UCSD-AML1 (cell line): ENCODE data around the gene IGFBP2.
A peak's percentile ranks its signal among the peaks of the same experiment; 100 is the strongest.
"Not testable (repeated sequence)": the region's sequence is repeated elsewhere in the genome, so short reads cannot be mapped to it uniquely, and the experiment has no call there.

Source experiments
- DNase-seq: peaks from one replicate; lab custom pipeline; 2025; ENCODE audit not compliant: unreplicated experiment; lab: John Stamatoyannopoulos, UW

IGFBP2 gene, protein sequence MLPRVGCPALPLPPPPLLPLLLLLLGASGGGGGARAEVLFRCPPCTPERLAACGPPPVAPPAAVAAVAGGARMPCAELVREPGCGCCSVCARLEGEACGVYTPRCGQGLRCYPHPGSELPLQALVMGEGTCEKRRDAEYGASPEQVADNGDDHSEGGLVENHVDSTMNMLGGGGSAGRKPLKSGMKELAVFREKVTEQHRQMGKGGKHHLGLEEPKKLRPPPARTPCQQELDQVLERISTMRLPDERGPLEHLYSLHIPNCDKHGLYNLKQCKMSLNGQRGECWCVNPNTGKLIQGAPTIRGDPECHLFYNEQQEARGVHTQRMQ

DNA sequence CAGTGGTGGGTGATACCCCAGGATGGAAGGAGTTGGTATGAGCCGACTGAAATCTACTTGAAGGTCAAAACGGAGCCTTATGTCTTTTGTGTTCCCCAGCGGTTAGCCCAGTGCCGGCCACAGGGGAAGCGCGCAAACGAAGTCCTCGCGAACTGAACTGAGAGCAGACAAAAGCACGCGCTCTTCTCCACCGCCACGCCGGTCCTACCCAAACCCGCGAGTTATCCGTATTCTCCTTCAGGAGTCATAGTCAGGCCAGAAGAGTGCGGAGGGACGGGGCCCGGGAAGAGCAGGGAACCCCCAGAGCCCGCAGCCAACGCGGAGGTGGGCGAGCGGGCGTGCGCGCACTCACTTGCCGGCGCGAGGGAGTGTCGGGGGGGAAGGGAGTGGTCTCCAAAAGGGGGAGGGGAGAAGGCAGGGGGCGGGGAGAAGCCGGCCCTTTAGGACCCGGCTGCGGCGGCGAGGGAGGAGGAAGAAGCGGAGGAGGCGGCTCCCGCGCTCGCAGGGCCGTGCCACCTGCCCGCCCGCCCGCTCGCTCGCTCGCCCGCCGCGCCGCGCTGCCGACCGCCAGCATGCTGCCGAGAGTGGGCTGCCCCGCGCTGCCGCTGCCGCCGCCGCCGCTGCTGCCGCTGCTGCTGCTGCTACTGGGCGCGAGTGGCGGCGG, at the start of gene IGFBP2:
Gene IGFBP2, plus strand, starts transcription at position 469 of the 664 bp plus-strand sequence. Its CDS starts 104 bp downstream, at position 573.
- peak; percentile 84 for DNase-seq

DNA sequence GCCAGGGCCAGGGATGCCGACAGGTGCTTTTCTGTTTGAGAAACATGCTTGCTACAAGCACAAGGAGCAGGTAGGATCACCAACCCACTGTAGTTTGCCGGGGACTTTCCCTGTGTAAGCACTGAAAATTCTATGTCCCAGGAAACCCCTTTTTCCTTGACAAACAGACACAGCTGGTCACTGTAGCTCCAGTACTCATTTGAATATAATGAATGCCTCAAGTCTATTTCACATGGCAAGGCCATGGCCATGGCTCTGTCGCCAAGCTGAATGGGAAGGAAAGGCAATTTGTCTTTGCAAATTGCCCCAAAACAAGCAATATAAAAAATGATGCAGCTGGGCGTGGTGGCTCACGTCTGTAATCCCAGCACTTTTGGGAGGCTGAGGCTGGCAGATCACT, 49.6 kb upstream of the IGFBP2 start:
- no peak for DNase-seq

DNA sequence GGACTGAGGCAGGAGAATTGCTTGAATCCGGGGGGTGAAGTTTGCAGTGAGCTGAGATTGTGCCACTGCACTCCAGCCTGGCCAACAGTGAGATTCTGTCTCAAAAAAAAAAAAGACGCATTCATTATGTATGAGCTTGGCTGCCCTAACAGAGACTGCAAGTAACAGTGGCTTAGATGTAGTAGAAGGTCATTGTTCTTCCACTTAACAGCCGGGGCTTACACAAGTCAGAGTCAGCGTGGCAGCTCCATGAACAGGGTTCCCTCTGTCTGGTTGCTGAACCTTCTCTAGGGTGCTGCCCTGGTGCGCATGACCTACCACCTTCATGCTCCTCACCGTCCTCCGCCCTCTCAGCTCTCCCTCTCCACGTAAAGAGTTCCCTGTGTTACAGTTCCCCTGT, 49.1 kb upstream of the IGFBP2 start:
- no peak for DNase-seq

DNA sequence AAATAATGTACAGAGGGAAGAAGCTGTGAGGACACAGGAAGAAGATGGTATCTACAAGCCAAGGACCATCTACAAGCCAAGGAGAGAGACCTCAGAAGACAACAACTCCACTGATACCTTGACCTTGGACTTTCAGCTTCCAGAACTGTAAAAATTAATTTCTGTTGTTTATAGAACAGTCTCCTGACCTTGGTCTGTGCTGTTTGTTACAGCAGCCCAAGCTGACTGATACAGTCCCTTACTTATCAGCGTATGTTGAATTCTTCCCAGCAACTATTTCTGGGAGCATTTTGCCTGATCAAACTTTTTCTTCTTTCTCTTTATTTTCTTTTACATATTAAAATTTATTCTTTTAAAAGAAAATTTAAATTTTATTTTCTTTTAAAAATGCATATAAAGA, 47.8 kb upstream of the IGFBP2 start:
- DNase-seq, result no peak

DNA sequence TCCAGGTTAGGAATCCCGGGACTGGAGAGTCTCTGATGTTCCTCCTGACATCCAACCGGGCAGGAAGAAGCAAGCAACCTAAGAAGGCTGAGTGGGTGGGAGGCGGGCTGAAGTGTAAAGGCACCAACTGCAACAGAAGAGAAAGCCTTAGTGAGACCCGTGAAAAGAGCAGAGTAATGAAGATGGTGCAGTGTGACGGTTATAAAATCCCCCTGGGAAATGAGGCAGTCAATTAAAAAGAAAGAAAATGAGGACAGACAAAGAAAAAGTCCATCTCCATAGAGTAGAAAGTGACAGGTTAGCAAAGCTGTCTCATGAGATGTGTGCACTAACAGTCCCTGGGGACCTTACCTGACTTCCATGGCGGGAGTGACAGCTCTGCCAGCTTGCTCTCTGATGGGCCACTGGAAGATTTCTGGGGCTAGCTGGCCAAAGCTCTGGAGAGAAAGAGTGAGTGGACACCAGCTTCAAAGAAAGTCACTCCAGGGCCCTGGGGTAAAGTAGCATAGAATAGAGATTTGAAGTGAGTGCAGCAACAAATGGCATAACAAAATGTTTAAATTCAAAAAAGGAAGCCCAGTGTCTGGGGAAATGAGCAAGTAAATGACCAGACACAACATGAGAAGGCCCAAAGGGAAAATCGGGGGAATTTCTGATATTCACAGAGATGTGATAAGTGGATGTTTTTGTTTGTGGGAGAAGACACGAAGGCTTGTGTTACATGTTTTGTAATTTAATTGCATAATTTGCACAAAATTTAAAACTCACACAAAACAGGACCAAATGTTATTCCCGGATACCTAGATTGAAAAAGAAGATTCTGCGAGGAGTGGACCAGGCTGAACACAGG, 44.1 kb upstream of the IGFBP2 start:
- DNase-seq, result no peak

DNA sequence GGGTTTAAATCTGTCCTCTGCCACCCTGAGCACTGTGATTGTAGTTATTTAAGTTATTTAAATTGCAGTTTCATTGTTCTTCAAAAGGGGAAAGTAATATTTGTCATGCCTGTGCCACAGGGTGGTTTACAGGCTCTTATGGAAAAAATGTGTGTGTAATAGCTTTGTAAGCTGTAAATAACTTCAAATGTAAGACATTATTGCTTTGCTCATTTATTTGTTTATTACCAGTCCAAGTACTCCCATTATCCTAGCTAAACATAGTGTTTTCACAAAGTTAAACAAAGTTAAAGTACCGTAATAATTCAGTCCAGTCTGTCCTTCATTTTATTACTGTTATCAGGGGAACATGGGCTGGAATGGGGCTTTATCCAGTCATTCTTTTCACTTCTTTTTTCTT, 43.4 kb upstream of the IGFBP2 start:
- DNase-seq, result no peak

DNA sequence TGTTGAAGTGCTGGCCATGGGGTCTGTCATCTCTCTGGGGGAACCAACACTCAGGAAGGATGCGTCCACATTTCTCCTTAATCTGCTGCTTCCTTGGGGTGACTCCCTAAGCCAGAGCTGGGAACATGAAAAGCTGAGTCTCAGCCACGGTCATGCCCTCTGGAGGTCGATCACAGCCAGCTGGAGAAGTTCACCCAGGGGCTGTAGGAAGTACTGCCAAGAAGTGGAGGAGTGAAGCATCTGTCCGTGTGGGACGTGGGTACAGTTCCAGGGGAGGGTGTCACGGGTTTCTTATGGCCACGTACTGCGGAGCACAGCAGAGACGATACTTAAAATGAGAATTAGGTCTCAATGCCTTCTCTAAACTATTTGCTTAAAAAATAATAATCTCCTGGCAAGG, 42.4 kb upstream of the IGFBP2 start:
- peak; percentile 69 for DNase-seq

DNA sequence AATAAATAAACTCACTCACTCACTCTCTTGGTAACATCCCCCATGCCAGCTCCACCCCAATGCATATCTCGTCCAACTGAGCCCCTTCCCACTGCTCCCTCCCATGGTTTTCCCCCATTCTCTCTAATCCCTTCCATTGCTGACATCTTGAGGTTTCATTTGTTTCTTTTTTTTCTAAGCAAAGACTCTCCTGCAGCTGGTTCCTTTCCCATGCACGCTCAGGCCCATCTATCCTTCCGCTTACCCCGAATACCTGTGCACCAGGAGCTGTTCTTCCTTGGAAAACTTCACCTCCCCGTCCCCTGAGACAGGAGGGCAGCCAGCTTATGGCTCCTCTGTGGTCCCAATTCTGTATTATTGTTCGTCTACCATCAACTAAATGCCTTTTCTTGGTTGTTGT, 41.7 kb upstream of the IGFBP2 start:
- DNase-seq, result no peak

DNA sequence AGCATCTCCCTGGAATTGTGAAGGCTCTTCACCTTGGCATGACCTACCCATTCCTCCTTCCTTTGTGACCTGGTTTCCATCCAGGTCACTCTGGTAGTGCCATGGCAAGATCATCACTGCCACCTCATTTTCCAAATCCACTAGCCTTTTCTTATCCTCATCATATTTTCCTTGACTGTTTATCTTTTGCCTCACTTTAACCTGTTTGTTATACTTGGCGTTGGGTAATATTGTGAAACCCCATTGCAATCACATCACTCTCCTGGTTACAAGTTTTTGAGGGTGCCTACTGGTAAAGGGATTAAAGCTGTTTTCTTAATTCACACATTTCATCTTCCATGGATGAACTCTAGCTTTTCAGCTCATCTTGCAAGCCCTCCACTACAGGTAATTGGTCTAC, 39.1 kb upstream of the IGFBP2 start:
- DNase-seq, result no peak

DNA sequence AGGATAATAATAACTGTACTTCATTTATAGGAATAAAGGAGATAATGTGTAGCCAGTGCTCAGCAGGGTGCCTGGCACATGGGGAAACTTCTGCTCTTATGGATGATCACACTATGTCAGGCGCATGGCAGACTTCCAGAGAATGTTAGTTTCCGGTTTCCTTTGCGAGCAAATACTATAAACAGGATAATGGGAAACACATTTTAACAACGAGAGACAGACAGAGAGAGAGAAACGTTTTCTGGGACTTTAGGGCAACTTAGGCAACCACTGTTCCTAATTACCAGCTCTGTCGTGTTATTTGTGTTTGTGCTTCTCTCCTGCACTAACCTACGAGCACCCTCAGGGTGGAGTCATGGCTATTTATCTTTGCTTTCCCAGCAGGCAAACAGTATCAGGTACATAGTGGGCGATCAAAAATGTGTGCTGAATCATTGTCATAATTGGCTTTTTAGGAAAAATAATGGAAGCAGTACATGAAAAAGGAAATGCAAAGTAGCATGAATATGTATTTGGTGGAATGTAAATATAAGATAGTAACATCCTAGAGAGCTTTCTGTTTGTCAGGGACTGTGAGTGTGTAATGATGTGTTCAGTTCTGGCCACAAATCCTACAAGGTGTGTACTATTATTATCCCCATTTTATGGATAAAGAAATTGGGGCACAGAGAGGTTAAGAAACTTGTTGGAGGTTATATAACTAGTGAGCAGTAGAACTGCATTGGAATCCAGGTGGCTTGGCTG, 36.8 kb upstream of the IGFBP2 start:
- DNase-seq, result no peak

DNA sequence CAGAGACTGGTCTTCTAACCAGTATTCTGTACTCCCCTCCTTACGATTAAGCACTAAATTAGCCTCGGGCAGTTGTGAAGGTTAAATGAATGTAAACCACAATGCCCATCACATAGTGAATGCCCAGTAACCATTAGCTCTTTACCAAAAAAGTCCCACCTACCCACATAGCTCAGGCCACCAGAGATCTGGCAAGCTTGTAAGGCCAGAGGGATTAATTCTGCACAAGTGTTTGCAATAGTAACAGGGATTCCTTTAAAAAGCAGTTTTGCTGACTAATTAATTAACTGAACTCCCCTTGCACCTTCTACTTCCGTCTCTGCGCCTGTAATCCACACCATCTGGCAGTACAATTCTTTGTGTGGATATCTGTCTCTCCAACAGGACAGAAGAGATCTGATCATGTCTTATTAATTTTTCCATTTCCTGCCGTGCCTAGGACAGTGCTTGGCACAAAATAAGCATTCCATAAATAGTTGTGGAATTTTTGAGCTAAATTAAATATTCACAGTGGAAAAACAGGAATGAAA, 36.2 kb upstream of the IGFBP2 start:
- no peak for DNase-seq

DNA sequence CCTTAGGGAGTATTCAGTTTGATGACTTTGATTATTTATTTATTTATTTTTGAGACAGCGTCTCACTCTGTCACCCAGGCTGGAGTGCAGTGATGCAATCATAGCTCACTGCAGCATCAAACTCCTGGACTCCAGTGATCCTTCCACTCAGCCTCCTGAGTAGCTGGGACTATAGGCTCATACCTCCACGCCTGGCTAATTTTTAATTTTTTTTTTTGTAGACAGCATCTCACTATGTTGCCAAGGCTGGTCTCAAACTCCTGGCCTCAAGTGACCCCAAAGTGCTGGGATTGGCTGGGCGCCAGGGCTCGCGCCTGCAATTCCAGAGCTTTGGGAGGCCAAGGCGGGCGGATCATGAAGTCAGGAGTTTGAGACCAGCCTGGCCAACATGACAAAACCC, 35.4 kb upstream of the IGFBP2 start:
- not testable (repeated sequence) for DNase-seq

DNA sequence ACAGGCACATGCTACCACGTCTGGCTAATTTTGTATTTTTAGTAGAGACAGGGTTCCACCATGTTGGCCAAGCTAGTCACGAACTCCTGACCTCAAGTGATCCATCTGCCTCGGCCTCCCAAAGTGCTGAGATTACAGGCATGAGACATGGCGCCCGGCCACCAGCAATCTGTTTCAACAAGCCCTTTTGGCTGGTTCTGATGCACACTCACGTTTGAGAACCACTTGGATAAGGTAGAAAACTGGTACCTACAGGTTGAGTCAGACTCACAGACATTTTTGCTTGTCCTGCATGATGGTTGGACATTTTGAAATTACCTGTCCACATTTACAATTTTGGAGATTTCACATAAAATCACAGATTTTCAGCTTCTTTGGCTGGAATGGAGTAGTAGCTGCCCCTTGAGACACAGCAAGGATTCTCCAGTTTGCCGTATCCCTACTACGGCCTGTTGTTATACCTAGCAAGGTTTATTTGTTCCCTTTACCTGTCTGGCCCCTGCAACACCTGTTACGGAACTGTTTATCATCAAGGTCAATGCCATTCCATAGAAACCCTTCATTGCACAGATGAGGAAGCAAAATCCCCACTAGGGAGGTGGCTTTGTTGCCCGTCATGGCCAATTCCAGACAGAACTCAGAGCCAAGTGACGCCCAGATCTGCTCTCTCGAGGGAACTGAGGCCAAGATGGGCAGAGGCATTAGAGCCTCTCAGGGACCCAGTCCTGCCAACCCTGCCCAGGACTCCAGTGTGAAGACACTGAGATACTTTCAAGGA, 31.4 kb upstream of the IGFBP2 start:
- DNase-seq, result no peak

DNA sequence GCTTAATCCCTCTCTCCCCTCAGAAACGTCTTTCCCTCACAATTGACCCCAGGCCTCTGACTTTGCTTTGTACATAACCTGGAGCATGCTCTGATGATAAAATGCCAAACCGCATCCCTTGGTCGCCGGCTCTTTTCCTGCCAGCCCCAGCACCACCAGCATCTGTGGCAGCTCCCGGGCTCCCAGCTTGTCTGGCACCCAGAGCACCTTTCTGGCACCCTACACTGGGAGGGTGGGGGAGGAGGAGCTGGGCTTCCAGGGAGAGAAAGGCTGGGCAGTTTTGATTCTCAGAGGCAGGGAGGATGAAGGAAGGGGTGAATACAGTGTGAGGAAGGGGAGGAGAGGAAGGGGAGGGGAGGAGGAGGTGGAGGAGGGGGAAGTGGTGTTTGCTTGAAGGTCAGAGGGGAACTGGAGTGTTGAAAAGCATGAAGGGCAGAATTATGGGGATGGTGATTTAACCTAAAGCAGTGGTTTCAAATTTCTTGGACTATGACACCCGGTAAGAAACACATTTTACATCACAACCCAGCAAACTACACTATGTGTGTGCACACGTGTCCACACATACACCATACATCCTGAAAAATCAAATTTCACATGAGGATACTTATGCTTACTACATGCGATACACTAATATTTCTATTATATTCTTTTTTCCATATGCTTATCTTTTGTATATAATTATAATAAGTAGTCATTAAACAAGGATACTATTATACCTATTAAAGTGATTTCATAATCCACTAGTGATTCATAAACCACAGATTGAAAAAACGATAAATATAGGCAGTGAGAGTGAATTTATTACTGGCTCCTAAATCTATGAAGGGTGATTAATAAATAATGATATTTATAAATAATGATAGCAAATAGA, 30.0 kb upstream of the IGFBP2 start:
- DNase-seq, result peak; percentile 32

DNA sequence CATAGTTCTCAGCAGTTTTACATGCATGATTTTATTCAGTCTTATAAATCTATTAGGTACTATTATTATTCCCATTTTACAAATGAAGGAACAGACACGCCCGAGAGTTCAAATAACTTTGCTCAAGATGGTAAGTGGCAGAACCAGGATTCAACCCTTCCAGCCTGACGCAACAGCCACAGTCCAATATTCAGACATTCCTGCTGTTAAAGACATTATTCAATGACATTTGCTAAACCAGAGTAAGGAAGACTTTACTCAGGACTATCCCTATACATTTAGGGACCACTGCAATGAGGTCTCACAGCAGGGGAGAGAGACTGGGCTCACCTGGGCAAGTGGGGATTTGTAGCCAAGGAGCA, 29.4 kb upstream of the IGFBP2 start:
- DNase-seq, result no peak

DNA sequence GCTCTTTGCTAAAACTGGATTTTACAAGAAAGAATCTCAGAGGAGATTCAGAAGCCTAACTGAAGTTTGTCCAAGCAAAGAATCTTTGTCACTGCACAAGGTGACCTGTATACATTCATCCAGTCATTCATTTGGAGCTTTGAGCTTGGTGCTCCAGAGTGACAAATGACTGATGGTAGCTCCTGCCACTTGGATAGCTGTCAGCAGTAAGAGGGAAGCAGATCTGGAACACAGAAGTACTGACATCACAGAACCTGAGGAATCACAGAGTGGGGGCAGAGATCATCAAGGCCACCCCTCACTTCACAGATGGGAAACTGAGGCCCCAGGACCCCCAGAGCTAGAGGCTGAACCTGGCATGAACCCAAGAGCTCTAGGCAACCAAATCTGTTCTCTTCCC, 28.8 kb upstream of the IGFBP2 start:
- DNase-seq, result no peak

DNA sequence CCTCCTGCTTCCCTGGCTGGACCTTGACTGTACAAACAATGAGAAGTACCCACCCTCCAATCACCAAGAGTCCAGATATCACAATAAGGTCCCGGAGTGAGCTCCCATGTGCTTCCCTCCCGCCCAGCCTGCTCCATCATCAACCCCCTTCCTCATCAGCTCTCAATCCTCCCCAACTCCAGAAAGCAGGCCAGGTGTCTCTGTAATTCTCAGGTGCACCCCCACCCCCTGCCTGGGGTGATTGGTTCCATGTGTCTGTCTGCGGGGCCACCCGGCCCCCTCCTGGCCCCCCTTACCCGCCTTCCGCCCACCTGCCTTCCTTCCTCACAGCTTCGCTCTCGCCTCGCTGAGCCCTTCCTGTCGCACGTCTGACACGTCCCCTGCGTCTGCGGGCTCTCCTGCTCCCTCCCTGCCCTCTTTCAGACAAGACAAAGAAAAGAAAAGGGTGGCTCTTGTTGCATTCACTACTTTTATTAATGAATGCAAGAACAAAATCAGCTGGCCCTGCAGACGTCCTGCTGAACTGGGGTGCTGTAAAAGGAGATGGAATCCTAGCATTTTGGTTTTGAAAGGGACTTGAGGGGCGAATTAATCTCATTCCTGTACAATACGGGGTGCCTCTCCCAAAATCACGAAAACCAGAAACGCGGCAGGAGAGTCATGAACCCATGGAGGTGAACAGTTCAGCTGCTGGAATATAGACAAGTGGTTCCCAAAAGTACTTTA, 26.5 kb upstream of the IGFBP2 start:
- peak; percentile 51 for DNase-seq

DNA sequence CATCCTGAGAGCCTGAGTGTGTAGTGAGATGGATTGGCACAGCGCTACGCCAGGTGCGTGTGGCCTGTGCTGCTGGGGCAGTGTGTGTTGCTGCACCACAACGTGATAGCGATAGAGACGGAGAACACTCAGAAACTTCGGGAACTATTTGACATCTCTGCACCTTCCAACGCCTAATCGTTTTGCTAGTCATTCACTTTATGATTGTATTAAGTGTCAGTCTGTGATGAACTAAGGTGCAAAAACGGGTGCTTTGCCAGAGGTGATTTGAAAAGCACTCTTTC, 26.0 kb upstream of the IGFBP2 start:
- no peak for DNase-seq

DNA sequence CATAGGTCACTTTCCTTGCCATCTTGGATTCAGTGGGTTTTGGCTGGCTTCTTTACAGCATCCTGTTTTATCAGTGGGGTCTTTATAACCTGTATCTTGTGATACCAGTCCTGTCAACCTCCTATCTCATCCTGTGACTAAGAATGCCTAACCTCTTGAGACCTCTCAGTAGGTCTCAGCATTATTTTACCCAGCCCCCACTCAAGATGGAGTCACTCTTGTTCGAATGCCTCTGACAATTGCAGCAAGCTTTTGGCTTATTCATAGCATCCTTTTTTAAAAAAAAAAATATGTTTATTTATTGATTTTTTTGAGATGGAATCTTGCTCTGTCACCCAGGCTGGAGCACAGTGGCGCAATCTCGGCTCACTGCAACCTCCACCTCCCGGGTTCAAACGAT, 24.7 kb upstream of the IGFBP2 start:
- no peak for DNase-seq
